Measurements from ENCODE around the gene MYL2.

DNA sequence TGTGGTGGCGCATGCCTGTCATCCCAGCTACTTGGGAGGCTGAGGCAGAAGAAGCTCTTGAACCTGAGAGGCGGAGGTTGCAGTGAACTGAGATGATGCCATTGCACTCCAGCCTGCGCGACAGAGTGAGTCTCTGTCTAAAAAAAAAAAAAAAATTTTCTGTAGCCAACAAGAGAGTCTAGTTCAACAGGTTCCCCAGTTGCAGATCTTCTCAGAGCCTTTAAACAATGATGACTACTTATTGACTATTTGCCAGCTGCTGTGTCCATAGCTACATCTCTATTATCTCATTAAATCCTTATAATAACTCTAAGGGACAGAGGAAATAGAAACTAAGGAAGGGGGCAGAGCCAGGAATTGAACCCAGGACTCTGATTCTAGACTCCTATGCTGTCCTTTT, 15.2 kb upstream of the MYL2 start:
- TF ChIP-seq, protein P1, sequence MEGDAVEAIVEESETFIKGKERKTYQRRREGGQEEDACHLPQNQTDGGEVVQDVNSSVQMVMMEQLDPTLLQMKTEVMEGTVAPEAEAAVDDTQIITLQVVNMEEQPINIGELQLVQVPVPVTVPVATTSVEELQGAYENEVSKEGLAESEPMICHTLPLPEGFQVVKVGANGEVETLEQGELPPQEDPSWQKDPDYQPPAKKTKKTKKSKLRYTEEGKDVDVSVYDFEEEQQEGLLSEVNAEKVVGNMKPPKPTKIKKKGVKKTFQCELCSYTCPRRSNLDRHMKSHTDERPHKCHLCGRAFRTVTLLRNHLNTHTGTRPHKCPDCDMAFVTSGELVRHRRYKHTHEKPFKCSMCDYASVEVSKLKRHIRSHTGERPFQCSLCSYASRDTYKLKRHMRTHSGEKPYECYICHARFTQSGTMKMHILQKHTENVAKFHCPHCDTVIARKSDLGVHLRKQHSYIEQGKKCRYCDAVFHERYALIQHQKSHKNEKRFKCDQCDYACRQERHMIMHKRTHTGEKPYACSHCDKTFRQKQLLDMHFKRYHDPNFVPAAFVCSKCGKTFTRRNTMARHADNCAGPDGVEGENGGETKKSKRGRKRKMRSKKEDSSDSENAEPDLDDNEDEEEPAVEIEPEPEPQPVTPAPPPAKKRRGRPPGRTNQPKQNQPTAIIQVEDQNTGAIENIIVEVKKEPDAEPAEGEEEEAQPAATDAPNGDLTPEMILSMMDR (IDR thresholded peaks at IDR 0.05; ENCODE audit: low read depth, low read length, poor library complexity, severe bottlenecking) = no peak
- TF ChIP-seq EZH2phosphoT487 (IDR thresholded peaks at IDR 0.05; ENCODE audit: borderline replicate concordance, low read length) = no peak
